Fibroblast of skin of left biceps (primary cell): ENCODE data around the gene CHMP4B.

Experiments
- DNase-seq, 2 experiments: peaks; one replicate each; pipeline ENCODE4 v3.0.0-alpha.2; 2013; ENCODE audit warnings: low read depth in 2 of 2

The CHMP4B gene

GRCh38 chr20:33820362-33820761 lies 9.2 kb downstream of the CHMP4B start:
- no peak for DNase-seq

- no peak for DNase-seq
Measured at GRCh38 chr20:33821270-33821836, 10.2 kb downstream of the CHMP4B start.

GRCh38 chr20:33822423-33822822 lies 11.3 kb downstream of the CHMP4B start:
- no peak for DNase-seq

GRCh38 chr20:33822991-33823390 lies 11.8 kb downstream of the CHMP4B start:
- no peak for DNase-seq

- DNase-seq = no peak
Measured at GRCh38 chr20:33824852-33825251, 13.7 kb downstream of the CHMP4B start.

- DNase-seq = no peak
Measured at GRCh38 chr20:33825340-33826269, 14.5 kb downstream of the CHMP4B start.

- no peak for DNase-seq
Measured at GRCh38 chr20:33826270-33826897, 15.2 kb downstream of the CHMP4B start.

GRCh38 chr20:33827109-33827508 lies 16.0 kb downstream of the CHMP4B start:
- no peak for DNase-seq

- no peak for DNase-seq
Measured at GRCh38 chr20:33827634-33828325, 16.6 kb downstream of the CHMP4B start.

GRCh38 chr20:33828326-33828844 lies 17.2 kb downstream of the CHMP4B start:
- no peak for DNase-seq

- DNase-seq = no peak
Measured at GRCh38 chr20:33828967-33829560, 17.9 kb downstream of the CHMP4B start.

GRCh38 chr20:33829636-33830035 lies 18.5 kb downstream of the CHMP4B start:
- no peak for DNase-seq

- DNase-seq = no peak
Measured at GRCh38 chr20:33830371-33830770, 19.2 kb downstream of the CHMP4B start.

GRCh38 chr20:33832103-33832804 lies 21.1 kb downstream of the CHMP4B start:
- DNase-seq = no peak

GRCh38 chr20:33833333-33833732 lies 22.2 kb downstream of the CHMP4B start:
- DNase-seq = no peak

- no peak for DNase-seq
Measured at GRCh38 chr20:33835615-33836172, 24.5 kb downstream of the CHMP4B start.

GRCh38 chr20:33836277-33836676 lies 25.1 kb downstream of the CHMP4B start:
- no peak for DNase-seq

- DNase-seq = no peak
Measured at GRCh38 chr20:33837096-33837830, 26.1 kb downstream of the CHMP4B start.

- DNase-seq = no peak
Measured at GRCh38 chr20:33838035-33838864, 27.1 kb downstream of the CHMP4B start.
